Medulla oblongata (tissue), 1 donor: ENCODE data around the gene KRT81.
"Not testable (repeated sequence)": the region's sequence is repeated elsewhere in the genome, so short reads cannot be mapped to it uniquely, and the experiment has no call there.

ENCODE experiments used
- DNase-seq: peaks from one replicate; pipeline ENCODE4 v3.0.0-alpha.2; 2015; ENCODE audit errors: extremely low spot score

KRT81 gene

GRCh38 chr12:52241205-52241842, 50.0 kb downstream of the KRT81 start:
- no peak for DNase-seq

GRCh38 chr12:52240247-52240646, 51.1 kb downstream of the KRT81 start:
- not testable (repeated sequence) for DNase-seq

- no peak for DNase-seq
These were observed 51.6 kb downstream of the KRT81 start for GRCh38 chr12:52239767-52240166.

- DNase-seq: no peak
These were observed 52.3 kb downstream of the KRT81 start for GRCh38 chr12:52238916-52239646.

- no peak for DNase-seq
These were observed 53.0 kb downstream of the KRT81 start for GRCh38 chr12:52238207-52238840.

- no peak for DNase-seq
These were observed 54.8 kb downstream of the KRT81 start for GRCh38 chr12:52236386-52237050.
